ENCODE data around the gene JARID2.

- no peak for TF ChIP-seq CTCF (IDR thresholded peaks at IDR 0.05)
- TF ChIP-seq POLR2AphosphoS5 (IDR thresholded peaks at IDR 0.05), result no peak
Measured at GRCh38 chr6:15458021-15458459, 212.2 kb downstream of the JARID2 start.

All from breast epithelium (tissue), 3 donors.